Erythroblast (primary cell): Measurements from ENCODE around the gene NOS1AP.

Experiments used
- GATA1 ChIP-seq: IDR thresholded peaks from 2 replicates; pipeline ENCODE4 v1.6.1; 2011; ENCODE audit warnings: low read depth, mild to moderate bottlenecking, control low read depth, low read length, moderate library complexity
- POLR2A ChIP-seq: IDR thresholded peaks from 2 replicates; pipeline ENCODE4 v1.6.1; 2011; ENCODE audit warnings: mild to moderate bottlenecking, low read length

DNA sequence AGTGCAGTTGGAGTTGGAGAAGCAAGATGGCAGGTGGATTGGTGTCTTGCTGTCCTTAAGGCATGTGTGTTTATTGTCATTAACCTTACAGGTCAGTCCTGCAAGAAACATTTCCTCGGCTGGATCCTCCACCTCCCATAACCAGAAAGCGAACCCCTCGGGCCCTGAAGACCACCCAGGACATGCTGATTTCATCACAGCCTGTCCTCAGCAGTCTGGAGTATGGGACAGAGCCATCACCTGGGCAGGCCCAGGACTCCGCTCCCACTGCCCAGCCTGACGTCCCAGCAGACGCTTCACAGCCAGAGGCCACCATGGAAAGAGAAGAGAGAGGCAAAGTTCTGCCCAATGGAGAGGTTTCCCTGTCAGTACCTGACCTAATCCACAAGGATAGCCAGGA lies 313.6 kb downstream of the NOS1AP start:
- TF ChIP-seq POLR2A (no peak), GATA1 (no peak)
